HG02610 (cell line): ENCODE data around the gene PGP.

Experiments
- ATAC-seq: cut with Tn5 transposase; IDR thresholded peaks from one replicate; pipeline ENCODE4 v1.9.1; 2021; ENCODE audit warnings: mild to moderate bottlenecking, moderate library complexity; ENCODE audit not compliant: unreplicated experiment

The PGP gene

GRCh38 chr16:2166263-2167067 is 48.2 kb downstream of the PGP start:
- no peak for ATAC-seq

DNA sequence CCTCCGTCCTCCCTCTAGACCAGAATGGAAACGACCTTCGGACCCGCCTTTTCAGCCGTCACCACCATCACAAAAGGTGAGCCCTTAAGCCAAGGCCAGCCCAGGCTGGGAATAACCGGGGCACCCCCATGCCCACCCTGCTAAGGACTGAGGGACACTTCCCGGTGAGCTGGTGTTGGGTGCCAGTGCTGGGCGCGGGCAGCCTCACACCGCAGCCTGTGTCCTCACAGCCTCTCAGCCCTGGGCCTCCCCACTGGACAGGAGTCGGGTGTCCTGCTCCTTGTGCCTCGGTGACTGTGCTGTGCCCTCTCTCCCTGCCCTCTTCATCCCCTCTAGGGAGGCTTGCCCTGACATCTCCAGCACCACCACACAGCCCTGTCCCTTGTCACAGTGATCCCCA is 48.8 kb downstream of the PGP start:
- ATAC-seq = no peak

GRCh38 chr16:2163211-2163881 is 51.3 kb downstream of the PGP start:
- no peak for ATAC-seq

- no peak for ATAC-seq
These were observed 51.9 kb downstream of the PGP start for GRCh38 chr16:2162676-2163118.

- ATAC-seq = no peak
These were observed 52.7 kb downstream of the PGP start for GRCh38 chr16:2161911-2162310.
